HCT116 (cell line): ENCODE data around the gene SIK3. TPM values are rescaled to one million over a fixed set of nuclear protein-coding genes. Genes with fewer than 3 reads are reported as not detected.

Experiments
- ATAC-seq: fragments of 200-7000 bp; cut with Tn5 transposase; 2 replicates; pipeline ENCODE4 v1.9.1; 2020; ENCODE audit warnings: mild to moderate bottlenecking, moderate library complexity
- BruUV-seq: library from RNA; stranded (reverse); fragments of 400-500 nt; replicated peaks from 2 replicates; lab custom pipeline; 2021; lab: Mats Ljungman, UMichigan
- CTCF ChIA-PET: fragments of 300-600 bp; sonication (Branson Sonifier 250); formaldehyde crosslinking; loops from one replicate; lab custom pipeline; 2021; ENCODE audit warnings: antibody characterized with exemption; lab: Charles Lee
- POLR2A ChIA-PET: fragments of 300-600, 350-600 bp; sonication (Branson Sonifier 250); formaldehyde crosslinking; loops from one replicate; lab custom pipeline; 2021; ENCODE audit warnings: antibody characterized with exemption; lab: Charles Lee
- RAD21 ChIA-PET, 2 experiments: fragments of 300-600 bp; sonication (Branson Sonifier 250); formaldehyde crosslinking; loops; one replicate each; lab custom pipeline; 2023; ENCODE audit warnings: low total read pairs in 2 of 2; ENCODE audit not compliant: uncharacterized antibody in 2 of 2, unreplicated experiment in 2 of 2, low non-redundant PET in 1 of 2; lab: Charles Lee
- DNase-seq: peaks from one replicate; pipeline ENCODE4 v3.0.0-alpha.2; 2010; ENCODE audit warnings: low read depth, low spot score
- H2AFZ ChIP-seq: fragments of 200-600 bp; shearing (Covaris generic), sonication (generic); 2 replicates; pipeline ENCODE4 v1.6.1; 2017; ENCODE audit warnings: low read depth, mixed run types, mixed read lengths, antibody characterized with exemption, low read length; ENCODE audit not compliant: poor library complexity, severe bottlenecking
- H3K27ac ChIP-seq: 2 replicates; pipeline ENCODE4 v1.5.1; 2012; ENCODE audit warnings: low read depth, low read length
- H3K27me3 ChIP-seq: fragments of 200-600 bp; sonication (generic); 2 replicates; pipeline ENCODE4 v1.6.1; 2016; ENCODE audit warnings: mixed run types, low read length, mixed read lengths; ENCODE audit not compliant: insufficient read depth
- H3K36me3 ChIP-seq, 2 experiments: fragments of 200-500 bp in 1 of 2; fragments of 200-600 bp in 1 of 2; sonication (Bioruptor generic) in 1 of 2; sonication (generic) in 1 of 2; 2 replicates each; pipeline versions ENCODE4 v1.5.1 to v1.6.1; 2014 to 2016; ENCODE audit warnings: low read length in 2 of 2, inconsistent platforms in 1 of 2, mixed read lengths in 1 of 2, mixed run types in 1 of 2; ENCODE audit not compliant: insufficient read depth in 2 of 2, control insufficient read depth in 1 of 2
- H3K4me1 ChIP-seq, 2 experiments: fragments of 200-600 bp in 1 of 2; sonication (generic) in 1 of 2; 2 replicates each; pipeline versions ENCODE4 v1.5.1 to v1.6.1; 2012 to 2017; ENCODE audit warnings: low read length in 2 of 2, inconsistent platforms in 1 of 2, mild to moderate bottlenecking in 1 of 2, mixed read lengths in 1 of 2, mixed run types in 1 of 2, moderate library complexity in 1 of 2; ENCODE audit not compliant: insufficient read depth in 2 of 2, control insufficient read depth in 1 of 2
- H3K4me2 ChIP-seq: fragments of 200-600 bp; sonication (generic); 2 replicates; pipeline ENCODE4 v1.6.1; 2017; ENCODE audit warnings: mixed run types, low read length, mixed read lengths
- H3K4me3 ChIP-seq, 2 experiments: fragments of 200-600 bp in 1 of 2; sonication (generic) in 1 of 2; replicated peaks in 1 of 2; 2 replicates each; pipeline ENCODE4 v1.5.1; 2011 to 2016; ENCODE audit warnings: low read length in 2 of 2, control low read depth in 1 of 2, low read depth in 1 of 2, mild to moderate bottlenecking in 1 of 2, mixed read lengths in 1 of 2, mixed run types in 1 of 2
- H3K79me2 ChIP-seq: fragments of 200-600 bp; sonication (generic); 2 replicates; pipeline ENCODE4 v1.6.1; 2017; ENCODE audit warnings: mild to moderate bottlenecking, mixed run types, low read length, moderate library complexity, mixed read lengths; ENCODE audit not compliant: insufficient read depth
- H3K9ac ChIP-seq: fragments of 200-600 bp; sonication (generic); 2 replicates; pipeline ENCODE4 v1.6.1; 2016; ENCODE audit warnings: low read length, mixed read lengths
- H3K9me2 ChIP-seq: fragments of 200-600 bp; sonication (generic), shearing (Covaris generic); 2 replicates; pipeline ENCODE4 v1.6.1; 2017; ENCODE audit warnings: mixed run types, mild to moderate bottlenecking, moderate library complexity; ENCODE audit not compliant: insufficient read depth
- H3K9me3 ChIP-seq, 2 experiments: fragments of 200-500 bp in 1 of 2; fragments of 200-600 bp in 1 of 2; sonication (Bioruptor generic) in 1 of 2; sonication (generic) in 1 of 2; 2 replicates each; pipeline ENCODE4 v1.6.1; 2014 to 2017; ENCODE audit warnings: low read length in 2 of 2, mixed read lengths in 2 of 2, inconsistent platforms in 1 of 2, low read depth in 1 of 2, mild to moderate bottlenecking in 1 of 2, mixed run types in 1 of 2, moderate library complexity in 1 of 2; ENCODE audit not compliant: control insufficient read depth in 1 of 2, insufficient read depth in 1 of 2
- H4K20me1 ChIP-seq: fragments of 200-600 bp; sonication (generic), shearing (Covaris generic); 2 replicates; pipeline ENCODE4 v1.6.1; 2017; ENCODE audit warnings: mixed run types, mild to moderate bottlenecking, moderate library complexity; ENCODE audit not compliant: insufficient read depth
- CEBPB ChIP-seq: IDR thresholded peaks from 2 replicates; pipeline ENCODE4 v1.6.1; 2012; ENCODE audit warnings: low read depth
- EZH2 ChIP-seq: fragments of 200-600 bp; sonication (generic); IDR thresholded peaks from 2 replicates; pipeline ENCODE4 v1.6.1; 2017; ENCODE audit warnings: antibody characterized with exemption, mixed run types
- EZH2phosphoT487 ChIP-seq: fragments of 200-600 bp; IDR thresholded peaks from 2 replicates; pipeline ENCODE4 v1.6.1; 2018; ENCODE audit warnings: antibody characterized with exemption, borderline replicate concordance
- JUND ChIP-seq: IDR thresholded peaks from 2 replicates; pipeline ENCODE4 v1.6.1; 2012
- RAD21 ChIP-seq: IDR thresholded peaks from 2 replicates; pipeline ENCODE4 v1.6.1; 2012; ENCODE audit warnings: low read depth, mild to moderate bottlenecking
- REST ChIP-seq: IDR thresholded peaks from 2 replicates; pipeline ENCODE4 v1.6.1; 2012; ENCODE audit warnings: low read depth
- SP1 ChIP-seq: IDR thresholded peaks from 2 replicates; pipeline ENCODE4 v1.6.1; 2012; ENCODE audit warnings: low read depth
- TCF7L2 ChIP-seq: IDR thresholded peaks from 2 replicates; pipeline ENCODE4 v1.7.0; 2011; ENCODE audit warnings: borderline replicate concordance, inconsistent platforms; ENCODE audit not compliant: insufficient read depth, insufficient read length; ENCODE audit errors: extremely low read depth
- ZBTB33 ChIP-seq: IDR thresholded peaks from 2 replicates; pipeline ENCODE4 v1.6.1; 2011; ENCODE audit warnings: mild to moderate bottlenecking, low read length, moderate library complexity; ENCODE audit not compliant: insufficient replicate concordance; ENCODE audit errors: extremely low read depth
- intact Hi-C: fragments of 100-400 bp; cut with micrococcal nuclease; formaldehyde crosslinking; loops from 2 replicates; pipeline ENCODE4 v1.10.0; 2022
- total RNA-seq: library from RNA; stranded (reverse); gene quantifications from one replicate; pipeline ENCODE4 v1.2.1, GENCODE V29; 2021; ENCODE audit not compliant: unreplicated experiment

SIK3 gene
- total RNA-seq, 1 experiment from 2014 or later = 21.0 TPM

- no peaks in the 10 kb centered on the region for H3K27me3 ChIP-seq
- no peaks in the 10 kb centered on the region for H3K79me2 ChIP-seq
- no peaks in the 10 kb centered on the region for H3K4me1 ChIP-seq
- no peak overlapping the region for H3K9ac ChIP-seq
- TF ChIP-seq EZH2phosphoT487 (no peak), EZH2 (no peak), RAD21 (no peak), REST (no peak), CEBPB (no peak), JUND (no peak), TCF7L2 (no peak), SP1 (no peak), ZBTB33 (no peak)
- ChIA-PET POLR2A (no interaction called here), CTCF (no interaction called here), RAD21 (no interaction called here)
- ATAC-seq = no peak
- DNase-seq = no peak
- no peak overlapping the region for H3K4me2 ChIP-seq
- H2AFZ ChIP-seq = no peak overlapping the region
- H3K9me2 ChIP-seq = no peaks in the 10 kb centered on the region
- no TSS peak for BruUV-seq
- no peaks in the 10 kb centered on the region for H3K9me3 ChIP-seq
- no peaks in the 10 kb centered on the region for H3K36me3 ChIP-seq
- H4K20me1 ChIP-seq = no peaks in the 10 kb centered on the region
- no peak overlapping the region for H3K27ac ChIP-seq
- no peak overlapping the region for H3K4me3 ChIP-seq
- intact Hi-C loops = no loop called here
Observed at GRCh38 chr11:116827461-116827860, 270.8 kb downstream of the SIK3 start.
